Measurements from ENCODE around the gene PSMB7. TPM values are rescaled to one million over a fixed set of nuclear protein-coding genes. Genes with fewer than 3 reads are reported as not detected.
"Not testable (repeated sequence)": the region's sequence is repeated elsewhere in the genome, so short reads cannot be mapped to it uniquely, and the experiment has no call there.

PSMB7 gene
- total RNA-seq, 1 experiment from 2014 or later: 179 TPM

DNA sequence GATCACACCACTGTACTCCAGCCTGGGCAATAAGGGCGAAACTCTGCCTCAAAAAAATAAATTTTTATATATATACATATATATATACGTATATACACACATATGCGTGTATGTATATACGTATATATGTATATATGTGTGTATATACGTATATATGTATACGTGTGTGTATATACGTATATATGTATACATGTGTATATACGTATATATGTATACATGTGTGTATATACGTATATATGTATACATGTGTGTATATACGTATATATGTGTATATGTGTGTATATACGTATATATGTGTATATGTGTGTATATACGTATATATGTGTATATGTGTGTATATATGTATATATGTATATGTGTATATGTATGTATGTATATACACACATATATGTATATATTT, 10.5 kb upstream of the PSMB7 start:
- not testable (repeated sequence) for H3K27me3 ChIP-seq, DNase-seq, H3K9me3 ChIP-seq, H3K36me3 ChIP-seq, H3K4me3 ChIP-seq

DNA sequence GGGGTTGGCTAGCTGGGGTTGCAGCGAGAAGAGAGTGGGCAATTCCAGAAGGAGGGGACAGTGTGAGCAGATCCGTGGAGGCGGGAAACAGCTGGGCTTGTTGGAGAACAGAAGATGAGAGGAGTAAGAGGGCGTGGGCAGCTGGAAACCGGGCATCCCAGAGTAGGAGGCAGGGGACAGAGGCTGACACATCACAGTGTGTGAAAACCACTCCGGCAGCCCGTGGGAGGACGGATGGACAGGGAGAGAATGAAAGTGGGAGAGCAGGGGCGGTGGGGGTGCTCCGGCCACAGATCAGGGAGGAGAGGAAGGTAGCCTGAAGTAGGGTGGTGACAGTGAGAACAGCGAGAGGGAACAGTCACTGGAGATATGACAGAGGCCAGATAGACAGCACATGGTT, 8.3 kb upstream of the PSMB7 start:
- H3K9me3 ChIP-seq: no peaks in the 10 kb centered on the region

DNA sequence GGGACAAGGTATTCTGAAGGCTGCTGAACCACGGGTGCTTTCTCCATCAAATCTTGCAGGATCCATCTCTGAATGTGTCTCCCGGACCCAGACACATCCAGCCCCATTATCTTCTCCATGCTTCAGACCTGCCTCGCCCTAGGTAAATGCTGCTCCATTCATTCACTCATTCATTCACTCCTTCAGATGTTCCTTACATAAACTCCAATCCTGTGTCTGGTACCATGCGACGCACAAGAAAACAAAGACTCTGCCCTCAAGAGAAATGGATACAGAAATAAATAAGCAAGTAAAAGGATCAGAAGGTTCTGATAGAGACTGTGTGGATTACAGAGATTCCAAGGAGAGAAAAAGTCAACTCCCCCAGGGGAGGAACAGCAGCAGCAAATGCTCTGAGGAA, 7.9 kb upstream of the PSMB7 start:
- no peak for DNase-seq
- H3K9me3 ChIP-seq: no peaks in the 10 kb centered on the region
- no peak overlapping the region for H3K4me3 ChIP-seq
- no peaks in the 10 kb centered on the region for H3K36me3 ChIP-seq
- H3K27me3 ChIP-seq: no peaks in the 10 kb centered on the region

More for the DNA sequence above, 8.3 kb upstream of the PSMB7 start:
- Histone ChIP-seq H3K4me3 (no peak overlapping the region), H3K27me3 (no peaks in the 10 kb centered on the region), H3K36me3 (no peaks in the 10 kb centered on the region)
- DNase-seq: no peak

DNA sequence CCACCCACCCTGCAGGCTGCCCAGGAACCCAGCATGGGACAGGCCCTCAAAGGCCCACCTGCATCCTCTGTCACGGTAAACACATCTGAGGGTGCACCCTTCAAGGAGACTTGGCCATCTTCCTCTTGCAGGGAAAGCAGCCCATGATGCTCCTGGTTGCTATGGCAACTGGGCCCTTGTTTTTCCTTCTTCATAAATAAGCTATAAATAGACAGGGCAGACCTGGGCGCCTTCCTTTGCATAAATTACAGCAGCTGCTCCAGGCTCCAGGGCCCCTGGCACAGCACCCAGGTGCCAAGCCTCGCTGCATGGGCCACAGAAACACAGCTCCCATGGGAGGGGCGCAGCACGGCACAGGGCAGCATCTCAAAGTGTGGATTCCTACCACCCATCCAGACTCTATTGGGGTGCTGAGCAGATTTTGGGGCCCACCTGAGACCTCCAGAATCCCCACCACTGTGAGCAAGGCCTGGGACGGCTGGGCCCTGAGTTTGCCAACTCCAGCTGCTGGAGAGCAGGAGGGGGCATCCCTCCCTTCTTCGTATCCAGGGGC, 5.8 kb upstream of the PSMB7 start:
- no peaks in the 10 kb centered on the region for H3K27me3 ChIP-seq
- DNase-seq: no peak
- H3K4me3 ChIP-seq: no peak overlapping the region
- no peaks in the 10 kb centered on the region for H3K36me3 ChIP-seq
- H3K9me3 ChIP-seq: no peaks in the 10 kb centered on the region

DNA sequence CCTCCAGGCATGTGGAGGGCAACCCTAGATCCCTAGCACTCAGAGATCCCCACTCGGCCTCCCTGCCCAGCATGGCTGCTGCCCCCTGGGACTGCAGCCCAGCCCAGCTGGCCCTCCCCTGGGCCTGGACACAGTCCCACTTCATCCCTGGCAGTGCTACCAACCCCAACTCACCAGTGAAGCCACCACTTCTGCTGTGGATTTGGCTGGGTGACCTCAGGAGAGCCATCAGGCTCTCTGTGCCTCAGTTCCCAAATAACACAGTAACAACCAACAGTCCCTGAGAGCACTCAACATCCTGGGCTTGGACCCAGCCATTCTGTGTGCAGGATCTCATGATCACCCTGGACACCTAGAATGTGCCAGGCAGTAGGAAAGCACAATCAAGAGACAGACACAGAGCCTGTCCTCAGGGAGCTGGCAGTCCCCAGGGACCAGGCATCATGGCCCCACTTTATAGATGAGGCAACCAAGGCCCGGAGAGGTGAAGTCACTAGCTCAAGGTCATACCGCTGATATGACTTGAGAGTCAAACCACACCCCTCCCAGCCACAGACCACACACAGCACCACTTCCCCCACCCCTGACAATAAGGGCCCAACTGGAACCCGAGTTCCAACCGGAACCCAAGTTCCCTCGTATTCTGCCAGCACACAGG, 4.7 kb upstream of the PSMB7 start:
- Histone ChIP-seq H3K27me3 (no peaks in the 10 kb centered on the region), H3K9me3 (peaks cover 5% of the 10 kb centered on the region), H3K4me3 (no peak overlapping the region), H3K36me3 (peaks cover 2% of the 10 kb centered on the region)
- DNase-seq: no peak

DNA sequence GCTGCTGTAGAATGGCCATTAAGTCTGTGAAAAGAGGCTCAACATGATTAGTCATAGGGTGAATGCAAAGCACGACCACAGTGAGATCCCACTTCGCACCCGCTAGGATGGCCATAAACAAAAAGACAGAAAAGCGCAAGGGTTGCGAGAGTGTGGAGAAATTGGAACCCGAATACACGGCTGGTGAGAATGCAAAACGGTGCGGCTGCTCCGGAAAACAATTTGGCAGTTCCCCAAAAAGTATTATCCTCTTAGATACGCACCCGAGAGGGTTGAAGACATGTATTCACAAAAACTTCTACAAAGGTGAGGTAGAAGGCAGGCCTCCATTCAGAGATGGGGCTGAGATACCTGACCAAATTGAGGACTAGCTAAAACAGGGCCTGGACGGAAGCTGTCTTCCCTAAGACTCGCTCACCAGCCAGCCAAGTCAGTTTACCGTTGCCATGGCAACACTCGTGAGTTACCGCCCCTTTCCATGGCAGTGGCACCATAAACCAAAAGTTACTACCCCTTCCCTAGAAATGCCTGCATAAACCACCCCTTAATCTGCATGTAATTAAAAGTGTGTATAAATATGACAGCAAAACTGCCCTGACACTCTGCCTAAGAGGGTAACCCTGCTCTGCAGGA, 726 bp upstream of the PSMB7 start:
- H3K4me3 ChIP-seq: peak overlapping the region; percentile 94
- H3K27me3 ChIP-seq: no peaks in the 10 kb centered on the region
- H3K36me3 ChIP-seq: peaks cover 40% of the 10 kb centered on the region
- H3K9me3 ChIP-seq: peaks cover 5% of the 10 kb centered on the region
- DNase-seq: no peak

DNA sequence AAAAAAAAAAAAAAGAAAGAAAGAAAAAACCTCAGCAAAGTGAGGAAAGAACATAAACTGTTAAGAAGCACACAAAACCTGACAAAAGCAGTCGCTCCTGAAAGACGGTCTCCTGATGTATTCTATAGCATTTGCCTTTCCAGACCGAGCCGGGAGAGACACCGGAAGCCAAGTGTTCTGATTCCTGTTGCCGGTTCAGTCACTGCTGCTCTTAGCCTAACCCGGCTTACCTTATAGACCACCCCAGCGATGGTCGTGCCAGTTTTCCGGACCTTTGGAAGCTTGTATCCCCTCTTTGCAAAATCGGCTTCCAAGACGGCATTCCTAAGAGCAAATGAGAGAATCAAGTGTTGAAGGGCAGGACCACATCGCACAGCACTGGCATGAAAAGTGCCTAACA, 630 bp downstream of the PSMB7 start:
- Histone ChIP-seq H3K27me3 (no peaks in the 10 kb centered on the region), H3K4me3 (peak overlapping the region; percentile 94), H3K9me3 (peaks cover 5% of the 10 kb centered on the region), H3K36me3 (peaks cover 52% of the 10 kb centered on the region)
- DNase-seq: no peak

DNA sequence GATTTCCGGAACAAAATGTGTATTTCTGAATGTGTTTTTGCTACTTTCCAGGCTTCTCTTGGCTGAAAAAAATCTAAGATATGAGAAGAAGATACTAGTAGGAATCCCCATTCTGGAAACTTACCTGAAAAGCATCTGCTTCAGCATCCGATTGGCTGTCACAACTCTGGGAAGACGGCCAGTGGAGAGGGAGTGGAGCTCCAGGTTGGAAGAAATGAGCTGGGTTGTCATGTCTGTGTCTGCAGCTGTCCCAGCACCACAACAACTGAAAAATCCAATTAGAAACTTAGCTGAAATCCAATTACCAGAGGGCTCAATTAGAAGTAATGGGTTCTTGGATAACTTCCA, 3.0 kb downstream of the PSMB7 start:
- H3K36me3 ChIP-seq: peaks cover 76% of the 10 kb centered on the region
- peak; percentile 28 for DNase-seq
- H3K4me3 ChIP-seq: no peak overlapping the region; the same call in 1 of the 2 replicates
- H3K27me3 ChIP-seq: no peaks in the 10 kb centered on the region
- H3K9me3 ChIP-seq: peaks cover 5% of the 10 kb centered on the region

DNA sequence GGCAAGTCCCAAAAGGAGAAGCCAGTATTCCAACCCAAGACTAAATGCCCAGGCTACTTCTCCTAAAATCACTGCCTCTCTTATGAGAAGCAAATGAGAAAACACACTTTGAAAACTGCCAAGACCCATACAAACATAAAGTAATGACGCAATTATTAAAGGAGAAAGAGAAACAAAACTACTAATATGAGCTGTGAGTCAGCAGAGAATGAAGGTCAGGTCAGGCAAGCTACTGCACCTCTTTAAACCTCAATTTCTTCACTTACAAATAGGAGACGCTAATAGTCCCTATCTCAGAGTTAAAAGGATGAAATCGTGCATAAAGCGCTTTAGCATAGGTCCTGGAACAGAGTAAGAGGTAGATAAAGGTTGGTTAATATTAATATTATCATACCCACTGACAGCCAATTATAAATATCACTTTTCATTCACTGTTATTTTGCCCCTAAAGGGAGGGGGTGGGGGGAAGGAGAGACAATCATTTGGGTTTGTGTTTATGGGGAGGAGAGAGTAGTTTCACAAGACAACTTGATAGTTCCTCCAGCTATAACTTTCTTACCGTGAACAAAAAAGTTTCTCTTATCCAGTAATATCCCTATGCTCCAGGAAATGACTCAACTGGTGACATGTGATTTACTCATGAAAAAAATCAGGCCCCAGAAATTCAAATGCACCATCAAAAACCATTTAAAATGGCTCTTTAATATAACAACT, 3.6 kb downstream of the PSMB7 start:
- H3K4me3 ChIP-seq: peak overlapping the region; percentile 24
- H3K27me3 ChIP-seq: no peaks in the 10 kb centered on the region
- DNase-seq: no peak
- peaks cover 5% of the 10 kb centered on the region for H3K9me3 ChIP-seq
- peaks cover 82% of the 10 kb centered on the region for H3K36me3 ChIP-seq

DNA sequence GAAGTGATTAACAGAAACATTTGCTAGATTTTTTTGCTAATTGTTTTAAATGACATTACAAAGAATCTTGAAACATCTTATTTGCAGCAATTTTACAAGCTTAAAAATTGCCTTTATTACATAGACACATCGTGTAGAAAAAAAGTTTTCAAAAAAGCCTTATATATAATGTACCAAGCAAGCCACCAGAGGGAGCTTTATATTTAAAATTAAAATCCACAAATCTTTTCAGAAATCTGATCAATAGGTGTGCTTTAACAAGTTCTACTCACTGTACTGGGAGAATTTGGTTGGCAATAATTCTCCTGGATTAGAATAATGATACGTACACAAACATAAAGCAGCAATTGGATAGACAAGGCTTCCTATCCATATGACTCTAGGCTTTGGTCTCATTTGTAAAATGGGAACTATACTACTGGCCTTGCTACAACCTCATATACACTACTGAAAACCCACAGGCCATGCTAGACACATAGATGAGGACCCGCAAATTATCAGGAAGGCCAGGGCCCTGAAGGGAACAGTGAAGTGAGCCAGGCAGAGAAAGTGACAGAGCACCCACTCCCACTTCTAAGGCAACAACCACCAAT, 4.8 kb downstream of the PSMB7 start:
- DNase-seq: no peak
- no peaks in the 10 kb centered on the region for H3K27me3 ChIP-seq
- no peaks in the 10 kb centered on the region for H3K9me3 ChIP-seq
- H3K36me3 ChIP-seq: peaks cover 92% of the 10 kb centered on the region
- H3K4me3 ChIP-seq: no peak overlapping the region

DNA sequence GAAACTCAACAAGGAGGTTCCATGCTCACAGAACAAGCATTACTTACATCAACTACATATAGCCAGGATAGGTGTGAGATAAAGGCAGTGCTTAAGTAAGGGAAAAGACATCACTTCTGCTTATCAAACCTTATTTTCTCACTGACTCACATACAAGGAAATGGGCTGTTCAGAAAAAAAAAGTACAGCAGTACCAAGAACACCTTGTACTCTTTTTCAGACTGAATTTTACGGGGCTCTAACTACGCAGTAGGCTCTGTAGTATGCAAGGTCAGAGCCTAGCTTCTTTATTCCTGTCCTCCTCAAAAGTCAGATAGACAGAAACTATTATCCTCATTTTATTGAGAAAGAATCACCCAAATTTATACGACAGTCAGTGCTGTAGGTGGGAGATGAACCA, 5.8 kb downstream of the PSMB7 start:
- H3K27me3 ChIP-seq: no peaks in the 10 kb centered on the region
- no peaks in the 10 kb centered on the region for H3K9me3 ChIP-seq
- no peak overlapping the region for H3K4me3 ChIP-seq
- DNase-seq: no peak
- peaks cover 92% of the 10 kb centered on the region for H3K36me3 ChIP-seq

DNA sequence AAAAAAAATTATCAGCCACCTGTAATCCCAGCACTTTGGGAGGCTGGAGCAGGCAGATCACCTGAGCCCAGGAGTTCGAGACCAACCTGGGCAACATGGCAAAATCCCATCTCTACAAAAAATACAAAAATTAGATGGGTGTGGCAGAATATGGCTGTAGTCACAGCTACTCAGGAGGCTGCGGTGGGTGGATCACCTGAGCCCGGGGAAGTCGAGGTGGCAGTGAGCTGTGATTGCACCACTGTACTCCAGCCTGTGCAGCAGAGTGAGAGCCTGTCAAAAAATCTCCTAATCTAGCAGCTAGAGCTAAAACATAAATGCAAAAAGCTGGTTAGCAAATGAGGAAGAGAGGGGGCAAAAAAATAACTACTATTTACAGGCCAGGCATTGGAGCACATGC, 12.0 kb downstream of the PSMB7 start:
- H3K4me3 ChIP-seq: no peak overlapping the region
- peaks cover 77% of the 10 kb centered on the region for H3K36me3 ChIP-seq
- DNase-seq: no peak
- no peaks in the 10 kb centered on the region for H3K9me3 ChIP-seq
- H3K27me3 ChIP-seq: peaks cover 2% of the 10 kb centered on the region; the same call in 1 of the 2 replicates

DNA sequence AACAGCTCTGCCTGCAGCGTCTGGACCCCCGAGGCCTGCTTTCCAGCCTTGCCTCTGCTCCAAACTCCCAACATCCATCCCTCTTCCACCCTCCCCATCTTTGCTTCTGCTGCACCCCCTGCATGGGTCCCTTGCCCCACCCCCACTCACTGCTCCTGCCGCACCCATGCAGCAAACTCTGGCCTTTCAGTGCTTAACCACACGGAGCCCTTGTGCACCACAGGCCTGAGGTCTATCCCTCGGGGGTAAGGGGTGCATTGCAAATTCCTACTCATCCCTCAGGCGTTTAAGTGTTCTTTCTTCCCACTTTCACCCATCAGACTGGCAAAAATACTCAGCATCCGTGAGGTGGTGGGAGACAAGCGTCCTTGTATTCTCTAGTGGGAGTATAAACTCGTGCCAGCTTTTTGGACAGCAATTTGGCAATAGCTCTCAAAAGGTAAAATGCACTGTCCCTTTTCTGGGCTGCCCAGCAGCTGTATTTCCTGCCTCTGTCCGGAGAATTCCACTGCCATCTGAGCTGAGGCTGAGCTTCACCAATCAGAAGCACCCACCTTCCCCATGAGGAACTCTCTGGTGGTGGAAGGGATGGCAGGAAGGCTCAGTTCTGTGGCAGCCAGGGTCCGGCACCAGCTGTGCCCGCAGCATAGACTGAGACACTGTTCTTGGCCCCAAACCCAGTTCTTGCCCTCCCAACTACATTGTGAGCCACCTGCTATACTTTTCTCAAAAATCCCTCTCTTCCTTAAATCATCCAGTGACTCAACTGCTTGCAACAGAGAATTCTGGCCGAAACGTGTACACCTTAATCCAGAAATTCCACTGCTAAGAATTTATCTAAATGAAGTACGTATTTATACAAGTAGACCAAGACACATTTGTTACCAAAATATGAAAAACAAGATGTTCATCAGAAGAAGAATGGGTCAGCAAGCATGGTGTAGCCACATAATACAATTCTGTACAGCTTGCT, 15.0 kb downstream of the PSMB7 start:
- Histone ChIP-seq H3K36me3 (peaks cover 75% of the 10 kb centered on the region), H3K4me3 (no peak overlapping the region), H3K9me3 (no peaks in the 10 kb centered on the region), H3K27me3 (peaks cover 2% of the 10 kb centered on the region; the same call in 1 of the 2 replicates)
- peak; percentile 41 for DNase-seq

DNA sequence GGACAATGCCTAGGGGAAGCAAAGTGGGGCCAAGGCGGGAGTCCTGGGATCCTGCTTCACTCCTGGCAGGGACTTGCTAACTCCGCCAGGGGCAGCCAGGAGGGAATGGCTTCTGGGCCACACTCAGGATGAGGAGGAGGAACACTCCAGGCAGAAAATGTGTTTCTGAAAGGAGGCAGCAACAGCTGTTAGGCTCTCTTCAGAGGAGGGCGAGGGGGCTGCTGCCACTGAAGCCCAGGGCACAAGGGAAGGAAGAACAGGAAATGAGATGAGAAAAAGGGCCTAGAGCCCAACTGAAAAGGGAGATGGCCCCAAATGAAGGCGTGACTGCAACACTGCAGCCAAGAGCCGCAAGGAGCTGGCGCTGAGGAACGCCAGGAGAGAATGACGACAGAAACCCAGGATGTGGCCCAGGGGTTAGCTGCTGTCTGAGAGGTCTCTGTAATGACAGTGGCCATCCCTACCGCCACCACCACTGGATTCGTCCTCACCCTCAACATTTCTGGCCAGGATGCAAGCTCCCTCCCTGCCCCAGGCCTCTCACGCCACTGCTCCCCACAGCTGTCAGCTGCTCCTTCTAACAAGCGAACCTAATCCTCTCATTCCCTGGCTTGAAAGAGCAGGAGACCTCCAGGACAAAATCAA, 15.8 kb downstream of the PSMB7 start:
- DNase-seq: peak; percentile 84
- no peaks in the 10 kb centered on the region for H3K9me3 ChIP-seq
- peaks cover 74% of the 10 kb centered on the region for H3K36me3 ChIP-seq
- H3K4me3 ChIP-seq: no peak overlapping the region
- peaks cover 2% of the 10 kb centered on the region; the same call in 1 of the 2 replicates for H3K27me3 ChIP-seq

DNA sequence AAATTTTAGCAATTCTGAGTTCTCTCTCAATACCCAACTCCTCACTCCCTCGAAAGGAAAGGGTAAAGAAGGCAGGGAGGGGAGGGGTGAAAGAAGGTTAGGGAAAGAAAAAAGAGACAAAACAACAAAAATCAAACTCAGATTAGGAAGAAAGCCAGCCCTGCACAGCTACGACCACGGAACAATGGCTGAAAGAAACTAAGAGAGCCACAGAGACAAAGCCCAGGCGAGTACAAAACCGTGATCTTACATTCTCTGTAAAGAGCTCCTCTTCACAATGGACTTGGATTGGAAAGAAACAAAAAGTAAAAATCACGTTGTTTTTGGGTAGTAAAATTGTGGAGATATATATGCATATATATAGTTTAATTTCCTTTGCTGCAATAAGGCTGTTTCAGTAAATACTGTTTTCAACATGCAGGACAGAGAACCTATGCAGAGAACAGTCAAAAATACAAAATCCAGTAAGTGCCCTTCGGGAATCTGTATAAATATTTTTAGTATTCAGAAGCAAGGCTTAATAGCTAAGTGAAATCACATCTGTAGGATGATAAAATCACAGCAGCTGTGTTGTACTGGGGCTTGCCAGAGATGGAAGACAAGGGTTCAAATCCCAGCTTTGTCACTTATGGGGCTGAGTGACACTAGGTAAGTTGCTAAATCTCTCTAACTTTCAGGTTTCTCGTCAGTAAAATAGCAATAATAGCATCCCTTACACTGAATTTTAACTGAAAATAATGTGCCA, 16.9 kb downstream of the PSMB7 start:
- Histone ChIP-seq H3K27me3 (peaks cover 2% of the 10 kb centered on the region; the same call in 1 of the 2 replicates), H3K4me3 (no peak overlapping the region), H3K36me3 (peaks cover 75% of the 10 kb centered on the region), H3K9me3 (no peaks in the 10 kb centered on the region)
- no peak for DNase-seq

Measured in MG63 (cell line).